Measurements from ENCODE around the gene PTPRM.

PTPRM gene

DNA sequence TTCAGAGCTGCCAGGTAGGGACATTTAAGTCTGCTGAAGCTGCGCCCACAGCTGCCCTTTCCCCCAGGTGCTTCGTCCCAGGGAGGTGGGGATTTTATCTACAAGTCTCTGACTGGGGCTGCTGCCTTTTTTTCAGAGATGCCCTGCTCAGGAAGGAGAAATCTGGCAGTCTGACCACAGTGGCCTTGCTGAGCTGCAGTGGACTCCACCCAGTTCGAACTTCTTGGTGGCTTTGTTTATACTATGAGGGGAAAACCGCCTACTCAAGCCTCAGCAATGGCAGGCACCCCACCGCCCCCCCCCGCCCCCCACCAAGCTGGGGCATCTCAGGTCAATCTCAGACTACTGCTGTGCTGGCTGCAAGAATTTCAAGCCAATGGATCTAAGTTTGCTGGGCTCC, 584.1 kb downstream of the PTPRM start:
- ATAC-seq (ENCODE audit: insufficient read depth, low read depth) (no peak), DNase-seq (no peak)
- no peak overlapping the region for H2AFZ ChIP-seq (ENCODE audit: low read depth, low read length)
- no peaks in the 10 kb centered on the region for H3K4me1 ChIP-seq (ENCODE audit: insufficient read depth, low read length)
- H3K79me2 ChIP-seq (ENCODE audit: insufficient read depth, low read length) = no peaks in the 10 kb centered on the region
- no peak overlapping the region for H3K27ac ChIP-seq (ENCODE audit: low read length)
- TF ChIP-seq, protein P1, sequence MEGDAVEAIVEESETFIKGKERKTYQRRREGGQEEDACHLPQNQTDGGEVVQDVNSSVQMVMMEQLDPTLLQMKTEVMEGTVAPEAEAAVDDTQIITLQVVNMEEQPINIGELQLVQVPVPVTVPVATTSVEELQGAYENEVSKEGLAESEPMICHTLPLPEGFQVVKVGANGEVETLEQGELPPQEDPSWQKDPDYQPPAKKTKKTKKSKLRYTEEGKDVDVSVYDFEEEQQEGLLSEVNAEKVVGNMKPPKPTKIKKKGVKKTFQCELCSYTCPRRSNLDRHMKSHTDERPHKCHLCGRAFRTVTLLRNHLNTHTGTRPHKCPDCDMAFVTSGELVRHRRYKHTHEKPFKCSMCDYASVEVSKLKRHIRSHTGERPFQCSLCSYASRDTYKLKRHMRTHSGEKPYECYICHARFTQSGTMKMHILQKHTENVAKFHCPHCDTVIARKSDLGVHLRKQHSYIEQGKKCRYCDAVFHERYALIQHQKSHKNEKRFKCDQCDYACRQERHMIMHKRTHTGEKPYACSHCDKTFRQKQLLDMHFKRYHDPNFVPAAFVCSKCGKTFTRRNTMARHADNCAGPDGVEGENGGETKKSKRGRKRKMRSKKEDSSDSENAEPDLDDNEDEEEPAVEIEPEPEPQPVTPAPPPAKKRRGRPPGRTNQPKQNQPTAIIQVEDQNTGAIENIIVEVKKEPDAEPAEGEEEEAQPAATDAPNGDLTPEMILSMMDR (IDR thresholded peaks at IDR 0.05; ENCODE audit: borderline replicate concordance, extremely low read depth, low read length, poor library complexity, severe bottlenecking) = no peak
- no peak for TF ChIP-seq EZH2 (IDR thresholded peaks at IDR 0.05; ENCODE audit: borderline replicate concordance, low read depth, low read length, severe bottlenecking)
- H4K20me1 ChIP-seq (ENCODE audit: insufficient read depth, low read length) = no peaks in the 10 kb centered on the region
- H3K27me3 ChIP-seq (ENCODE audit: insufficient read depth, low read length, poor library complexity) = no peaks in the 10 kb centered on the region
- no peaks in the 10 kb centered on the region for H3K36me3 ChIP-seq (ENCODE audit: insufficient read depth, low read length)
- H3K9ac ChIP-seq (ENCODE audit: low read depth, low read length) = no peak overlapping the region
- H3K9me3 ChIP-seq (ENCODE audit: insufficient read depth, low read length, severe bottlenecking) = no peaks in the 10 kb centered on the region
- no peak overlapping the region for H3K4me3 ChIP-seq (ENCODE audit: low read depth in 1 of 2, low read length in 2 of 2)
- H3K4me2 ChIP-seq (ENCODE audit: insufficient read depth, low read length) = no peak overlapping the region

DNA sequence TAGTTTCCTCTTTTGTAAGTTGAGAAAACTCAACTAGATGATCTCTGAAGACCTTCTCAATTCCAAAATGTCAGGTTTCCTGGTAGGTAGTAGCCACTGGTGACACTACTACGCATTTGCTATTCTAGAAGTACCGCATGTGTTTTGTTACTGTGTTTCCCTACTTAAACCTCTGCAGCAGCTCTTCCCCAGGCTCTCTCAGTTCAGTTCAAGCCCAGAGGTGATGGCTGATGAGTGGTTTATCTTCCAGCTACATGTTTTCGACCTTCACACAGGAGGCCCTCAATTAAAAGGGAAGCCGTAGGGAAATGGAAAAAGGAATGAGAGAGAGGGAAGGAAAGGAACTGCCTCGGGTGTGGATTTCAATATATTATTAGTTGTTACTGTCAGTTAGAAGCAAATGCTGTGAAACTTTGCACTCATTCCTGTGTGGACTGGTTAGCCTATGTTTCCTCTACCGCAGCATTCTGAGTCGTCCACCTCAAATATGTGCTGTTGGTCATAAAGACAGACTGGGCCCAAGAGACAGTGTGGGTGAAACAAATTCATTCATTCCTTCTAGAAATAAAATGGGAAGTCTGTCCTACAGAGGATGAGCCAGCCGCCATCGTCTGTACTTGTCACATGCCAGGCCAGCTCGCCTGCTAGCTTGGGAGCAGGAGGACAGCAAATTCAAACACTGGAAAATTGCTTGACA, 586.9 kb downstream of the PTPRM start:
- H3K4me3 ChIP-seq (ENCODE audit: low read depth in 1 of 2, low read length in 2 of 2) = no peak overlapping the region
- no peaks in the 10 kb centered on the region for H3K36me3 ChIP-seq (ENCODE audit: insufficient read depth, low read length)
- H3K4me2 ChIP-seq (ENCODE audit: insufficient read depth, low read length) = no peak overlapping the region
- H3K27me3 ChIP-seq (ENCODE audit: insufficient read depth, low read length, poor library complexity) = no peaks in the 10 kb centered on the region
- no peaks in the 10 kb centered on the region for H3K79me2 ChIP-seq (ENCODE audit: insufficient read depth, low read length)
- no peaks in the 10 kb centered on the region for H3K9me3 ChIP-seq (ENCODE audit: insufficient read depth, low read length, severe bottlenecking)
- ATAC-seq (ENCODE audit: insufficient read depth, low read depth) (no peak), DNase-seq (no peak)
- no peak overlapping the region for H2AFZ ChIP-seq (ENCODE audit: low read depth, low read length)
- TF ChIP-seq, protein P1 (IDR thresholded peaks at IDR 0.05; ENCODE audit: borderline replicate concordance, extremely low read depth, low read length, poor library complexity, severe bottlenecking) = no peak
- no peak for TF ChIP-seq EZH2 (IDR thresholded peaks at IDR 0.05; ENCODE audit: borderline replicate concordance, low read depth, low read length, severe bottlenecking)
- H3K4me1 ChIP-seq (ENCODE audit: insufficient read depth, low read length) = no peaks in the 10 kb centered on the region
- H3K27ac ChIP-seq (ENCODE audit: low read length) = no peak overlapping the region
- H4K20me1 ChIP-seq (ENCODE audit: insufficient read depth, low read length) = no peaks in the 10 kb centered on the region
- no peak overlapping the region for H3K9ac ChIP-seq (ENCODE audit: low read depth, low read length)

DNA sequence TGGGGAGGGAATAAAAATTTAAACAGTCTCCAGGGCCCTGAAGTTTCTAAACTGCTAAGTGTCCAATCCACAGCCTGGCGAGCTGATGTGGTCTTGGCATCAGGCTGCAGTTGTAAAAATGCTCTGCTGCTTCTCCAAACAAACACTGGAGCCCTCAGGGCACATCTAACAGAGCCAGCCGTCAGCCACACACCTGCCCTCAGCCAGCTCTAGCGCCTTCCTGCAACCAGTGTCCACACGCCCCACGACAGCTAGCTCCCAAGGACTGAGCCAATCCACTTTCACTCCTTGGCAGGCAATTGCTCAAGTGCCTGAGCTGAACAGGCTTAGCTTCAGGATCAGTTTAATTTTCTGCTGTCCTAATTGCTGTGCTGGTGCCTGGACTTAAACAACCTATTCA, 595.7 kb downstream of the PTPRM start:
- TF ChIP-seq, protein P1 (IDR thresholded peaks at IDR 0.05; ENCODE audit: borderline replicate concordance, extremely low read depth, low read length, poor library complexity, severe bottlenecking) = no peak
- no peak for TF ChIP-seq EZH2 (IDR thresholded peaks at IDR 0.05; ENCODE audit: borderline replicate concordance, low read depth, low read length, severe bottlenecking)

More for the DNA sequence above, 595.7 kb downstream of the PTPRM start:
- ATAC-seq (ENCODE audit: insufficient read depth, low read depth) (no peak), DNase-seq (no peak)
- Histone ChIP-seq H3K9me3 (ENCODE audit: insufficient read depth, low read length, severe bottlenecking) (no peaks in the 10 kb centered on the region), H4K20me1 (ENCODE audit: insufficient read depth, low read length) (no peaks in the 10 kb centered on the region), H3K79me2 (ENCODE audit: insufficient read depth, low read length) (no peaks in the 10 kb centered on the region), H3K9ac (ENCODE audit: low read depth, low read length) (no peak overlapping the region), H2AFZ (ENCODE audit: low read depth, low read length) (no peak overlapping the region), H3K4me2 (ENCODE audit: insufficient read depth, low read length) (no peak overlapping the region), H3K4me3 (ENCODE audit: low read depth in 1 of 2, low read length in 2 of 2) (no peak overlapping the region), H3K36me3 (ENCODE audit: insufficient read depth, low read length) (no peaks in the 10 kb centered on the region), H3K27me3 (ENCODE audit: insufficient read depth, low read length, poor library complexity) (no peaks in the 10 kb centered on the region), H3K4me1 (ENCODE audit: insufficient read depth, low read length) (no peaks in the 10 kb centered on the region), H3K27ac (ENCODE audit: low read length) (no peak overlapping the region)

Data from DND-41 (cell line).